Measurements from ENCODE around the gene ATG16L1. TPM values are rescaled to one million over a fixed set of nuclear protein-coding genes. Genes with fewer than 3 reads are reported as not detected.

The ATG16L1 gene
- total and polyA plus RNA-seq, 2 donors (not counting 3 experiments of a cell fraction or from before 2014, with no cell fraction given), result 18.1 to 29.8 TPM

DNA sequence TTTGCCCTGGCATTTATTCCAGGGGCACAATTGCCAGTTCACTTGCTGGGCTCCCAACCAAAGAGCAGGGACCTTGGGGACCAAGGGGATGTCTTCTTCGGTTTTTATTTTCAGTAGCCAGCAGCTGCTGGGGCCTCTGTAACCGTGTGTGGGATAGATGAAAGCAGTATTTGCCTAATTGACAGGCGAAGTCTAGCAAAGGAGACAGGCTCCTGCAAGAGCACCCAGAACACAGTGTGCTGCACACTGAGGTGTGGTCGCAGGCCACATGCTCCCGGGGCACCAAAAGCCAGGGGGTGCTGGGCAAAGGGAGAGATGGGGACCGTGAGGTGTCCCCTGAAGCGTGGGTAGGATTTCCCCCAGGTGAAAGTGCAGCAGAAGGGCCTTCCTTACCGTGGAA lies 61.4 kb downstream of the ATG16L1 start:
- H3K36me3 ChIP-seq (ENCODE audit: control insufficient read depth in 2 of 2, extremely low read depth in 1 of 2, insufficient read depth in 2 of 2, low read length in 2 of 2), result no peaks in the 10 kb centered on the region
- no peaks in the 10 kb centered on the region for H3K4me1 ChIP-seq (ENCODE audit: control insufficient read depth, extremely low read depth, insufficient read depth, low read length)
- TF ChIP-seq, protein P1, sequence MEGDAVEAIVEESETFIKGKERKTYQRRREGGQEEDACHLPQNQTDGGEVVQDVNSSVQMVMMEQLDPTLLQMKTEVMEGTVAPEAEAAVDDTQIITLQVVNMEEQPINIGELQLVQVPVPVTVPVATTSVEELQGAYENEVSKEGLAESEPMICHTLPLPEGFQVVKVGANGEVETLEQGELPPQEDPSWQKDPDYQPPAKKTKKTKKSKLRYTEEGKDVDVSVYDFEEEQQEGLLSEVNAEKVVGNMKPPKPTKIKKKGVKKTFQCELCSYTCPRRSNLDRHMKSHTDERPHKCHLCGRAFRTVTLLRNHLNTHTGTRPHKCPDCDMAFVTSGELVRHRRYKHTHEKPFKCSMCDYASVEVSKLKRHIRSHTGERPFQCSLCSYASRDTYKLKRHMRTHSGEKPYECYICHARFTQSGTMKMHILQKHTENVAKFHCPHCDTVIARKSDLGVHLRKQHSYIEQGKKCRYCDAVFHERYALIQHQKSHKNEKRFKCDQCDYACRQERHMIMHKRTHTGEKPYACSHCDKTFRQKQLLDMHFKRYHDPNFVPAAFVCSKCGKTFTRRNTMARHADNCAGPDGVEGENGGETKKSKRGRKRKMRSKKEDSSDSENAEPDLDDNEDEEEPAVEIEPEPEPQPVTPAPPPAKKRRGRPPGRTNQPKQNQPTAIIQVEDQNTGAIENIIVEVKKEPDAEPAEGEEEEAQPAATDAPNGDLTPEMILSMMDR (IDR thresholded peaks at IDR 0.05; ENCODE audit: extremely low read depth in 1 of 2, insufficient read depth in 1 of 2, low read depth in 1 of 2, low read length in 2 of 2), result no peak
- TF ChIP-seq GATA2 (IDR thresholded peaks at IDR 0.05; ENCODE audit: insufficient read depth, insufficient read length, low read depth, low read length) (no peak), EZH2 (IDR thresholded peaks at IDR 0.05; ENCODE audit: borderline replicate concordance, low read depth, low read length, severe bottlenecking) (no peak), JUN (IDR thresholded peaks at IDR 0.05; ENCODE audit: borderline replicate concordance, insufficient read depth, insufficient read length, low read depth) (no peak), POLR2AphosphoS5 (IDR thresholded peaks at IDR 0.05; ENCODE audit: insufficient read depth, low read depth, low read length) (no peak), MYC (IDR thresholded peaks at IDR 0.05; ENCODE audit: low read depth, low read length) (no peak), POLR2A (IDR thresholded peaks at IDR 0.05; ENCODE audit: low read depth, low read length) (no peak), FOS (IDR thresholded peaks at IDR 0.05; ENCODE audit: borderline replicate concordance, insufficient read depth, low read length) (no peak)
- TF ChIP-seq, protein P2, sequence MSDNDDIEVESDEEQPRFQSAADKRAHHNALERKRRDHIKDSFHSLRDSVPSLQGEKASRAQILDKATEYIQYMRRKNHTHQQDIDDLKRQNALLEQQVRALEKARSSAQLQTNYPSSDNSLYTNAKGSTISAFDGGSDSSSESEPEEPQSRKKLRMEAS (IDR thresholded peaks at IDR 0.05; ENCODE audit: insufficient read depth, insufficient read length), result no peak
- no peaks in the 10 kb centered on the region for H4K20me1 ChIP-seq (replicated peaks; ENCODE audit: control insufficient read depth, extremely low read depth, insufficient read depth, low read length)
- CTCF ChIA-PET, result no interaction called here
- POLR2A ChIA-PET, result no interaction called here
- H2AFZ ChIP-seq (ENCODE audit: low read depth, low read length), result no peak overlapping the region
- H3K9me3 ChIP-seq (replicated peaks; ENCODE audit: control insufficient read depth, insufficient read depth, low read length), result no peaks in the 10 kb centered on the region
- intact Hi-C loops (cut with micrococcal nuclease) (no loop called here), dilution Hi-C loops (cut with MboI; ENCODE audit: extremely low pct_ligation_motif_present, low sequenced_read_pairs) (no loop called here)
- peaks cover 2 to 4% of the 10 kb centered on the region in 2 experiments for H3K27me3 ChIP-seq (ENCODE audit: control insufficient read depth in 2 of 2, insufficient read depth in 2 of 2, low read length in 2 of 2)
- H3K4me3 ChIP-seq (replicated peaks in 1 of 3; ENCODE audit: insufficient read depth in 1 of 3, low read depth in 1 of 3, low read length in 3 of 3), result no peak overlapping the region
- FAIRE-seq, result no peak
- H3K4me2 ChIP-seq (ENCODE audit: insufficient read depth, low read length), result no peak overlapping the region
- no peak for DNase-seq (ENCODE audit: low read depth, low spot score)
- H3K79me2 ChIP-seq (ENCODE audit: control insufficient read depth, insufficient read depth, low read length), result no peaks in the 10 kb centered on the region
- H3K9me1 ChIP-seq (replicated peaks; ENCODE audit: control insufficient read depth, extremely low read depth, insufficient read depth, low read length), result no peaks in the 10 kb centered on the region
- no peak overlapping the region for H3K27ac ChIP-seq (ENCODE audit: insufficient read depth, low read depth, low read length)
- H3K9ac ChIP-seq (replicated peaks; ENCODE audit: extremely low read depth, insufficient read depth, low read length), result no peak overlapping the region
- BruUV-seq (replicated peaks), result no TSS peak
